ENCODE results near the gene GDNF.

Gene GDNF

DNA sequence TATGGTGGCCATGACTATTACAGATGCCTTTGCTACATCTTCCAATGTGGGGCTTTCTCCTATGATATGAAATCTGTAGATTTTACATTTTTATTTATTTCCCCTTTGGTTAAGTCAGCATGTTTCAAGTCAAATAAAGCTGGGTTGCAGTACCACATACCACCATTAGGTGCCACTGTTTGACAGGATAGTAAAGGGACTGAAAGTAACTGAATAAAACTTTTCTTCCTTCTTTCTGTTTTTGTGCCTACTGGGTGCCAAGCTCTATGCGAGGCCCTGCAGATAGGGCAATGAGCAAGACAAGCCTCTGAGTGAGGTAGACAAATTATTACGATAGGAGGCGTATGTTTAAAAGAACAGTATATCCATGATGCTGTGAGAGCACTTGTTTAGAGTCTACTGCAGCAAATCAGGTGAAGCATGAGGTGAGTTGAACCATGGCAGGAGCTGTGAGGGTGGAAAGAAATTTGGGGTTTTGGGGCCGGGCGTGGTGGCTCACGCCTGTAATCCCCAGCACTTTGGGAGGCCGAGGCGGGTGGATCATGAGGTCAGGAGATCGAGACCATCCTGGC lies 64.8 kb downstream of the GDNF start:
- no peak for DNase-seq

- DNase-seq = no peak
These were observed 66.0 kb downstream of the GDNF start for GRCh38 chr5:37773809-37774208.

- no peak for DNase-seq
These were observed 67.6 kb downstream of the GDNF start for GRCh38 chr5:37772255-37772654.

GRCh38 chr5:37771731-37772130 lies 68.1 kb downstream of the GDNF start:
- DNase-seq = no peak

- DNase-seq = no peak
These were observed 68.6 kb downstream of the GDNF start for GRCh38 chr5:37771203-37771611.

GRCh38 chr5:37770786-37771185 lies 69.1 kb downstream of the GDNF start:
- DNase-seq = no peak

DNA sequence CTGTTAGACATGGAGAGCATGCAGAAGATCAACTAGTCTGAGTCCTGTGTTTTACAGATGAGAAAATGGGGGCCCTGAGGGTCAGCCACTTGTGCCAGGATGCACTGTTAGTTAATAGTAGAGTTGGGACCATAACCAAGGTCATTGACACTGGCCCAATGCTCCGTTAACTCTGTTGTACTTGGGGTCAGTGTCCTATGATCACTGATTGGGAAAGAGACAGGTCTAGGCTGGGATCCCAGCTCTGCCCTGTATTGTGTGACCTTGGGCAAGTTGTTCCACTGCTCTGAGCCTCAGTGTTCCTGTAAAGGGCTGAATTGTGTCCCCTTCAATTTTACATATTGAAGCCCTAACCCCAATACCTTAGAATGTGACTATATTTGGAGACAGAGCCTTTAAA lies 70.0 kb downstream of the GDNF start:
- DNase-seq = no peak

DNA sequence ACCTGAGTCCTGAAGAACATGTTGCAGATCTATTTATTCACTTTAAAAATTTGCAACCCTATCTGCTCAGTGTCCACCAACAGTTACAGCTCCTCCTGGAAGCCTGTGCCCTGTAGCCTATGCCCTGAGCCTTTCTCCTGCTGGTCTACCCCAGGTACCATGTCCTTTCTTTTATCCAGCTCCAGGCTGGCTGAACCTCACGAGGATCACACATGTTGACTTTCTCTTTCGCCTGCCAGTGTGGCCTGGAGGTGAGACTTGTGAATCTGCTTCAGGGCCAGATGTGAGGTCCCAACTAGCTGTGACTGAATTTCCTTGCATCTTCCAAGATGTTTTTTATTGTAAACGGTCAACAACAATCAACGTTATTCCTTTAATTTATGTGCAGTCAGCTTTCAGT lies 70.7 kb downstream of the GDNF start:
- no peak for DNase-seq

GRCh38 chr5:37768371-37768770 lies 71.5 kb downstream of the GDNF start:
- no peak for DNase-seq

GRCh38 chr5:37767961-37768360 lies 71.9 kb downstream of the GDNF start:
- DNase-seq = no peak

- no peak for DNase-seq
These were observed 72.6 kb downstream of the GDNF start for GRCh38 chr5:37767251-37767650.
